Measurements from ENCODE around the gene CRB3.

The CRB3 gene

GRCh38 chr19:6458695-6459261, 5.3 kb upstream of the CRB3 start:
- no peaks in the 10 kb centered on the region; the same call in 1 of the 2 replicates for H3K4me1 ChIP-seq (ENCODE audit: insufficient read depth, low read length)
- peaks cover 16% of the 10 kb centered on the region for H3K27me3 ChIP-seq (ENCODE audit: insufficient read depth, low read length)
- H3K9ac ChIP-seq (ENCODE audit: low read depth, low read length): peak overlapping the region; percentile 27; the same call in 1 of the 2 replicates
- peaks cover 16% of the 10 kb centered on the region for H3K36me3 ChIP-seq (ENCODE audit: insufficient read depth, low read depth, low read length)
- no peak overlapping the region for H3K27ac ChIP-seq (ENCODE audit: low read length)
- H3K9me3 ChIP-seq (ENCODE audit: insufficient read depth, low read depth, low read length): peaks cover 5% of the 10 kb centered on the region
- H3K4me3 ChIP-seq (ENCODE audit: low read length): peak overlapping the region; percentile 91

GRCh38 chr19:6459262-6460098, 4.6 kb upstream of the CRB3 start, which contains the start of gene SLC25A23:
TSS of gene SLC25A23 (minus strand) at chr19:6459792. CDS start at chr19:6459628, 164 bp downstream.
- no peak within 1 kb of the TSS for H3K27ac ChIP-seq (ENCODE audit: low read length)
- H3K4me3 ChIP-seq (ENCODE audit: low read length): peak within 1 kb of the TSS; percentile 91
- peaks cover 10% of the 10 kb centered on the region; the same call in 1 of the 2 replicates for H3K36me3 ChIP-seq (ENCODE audit: insufficient read depth, low read depth, low read length)
- peak within 1 kb of the TSS; percentile 66; the same call in 1 of the 2 replicates for H3K9ac ChIP-seq (ENCODE audit: low read depth, low read length)
- H3K9me3 ChIP-seq (ENCODE audit: insufficient read depth, low read depth, low read length): no peaks in the 10 kb centered on the region
- peaks cover 21% of the 10 kb centered on the region for H3K27me3 ChIP-seq (ENCODE audit: insufficient read depth, low read length)
- H3K4me1 ChIP-seq (ENCODE audit: insufficient read depth, low read length): no peaks in the 10 kb centered on the region; the same call in 1 of the 2 replicates

- no peak overlapping the region for H3K27ac ChIP-seq (ENCODE audit: low read length)
- peaks cover 8% of the 10 kb centered on the region; the same call in 1 of the 2 replicates for H3K36me3 ChIP-seq (ENCODE audit: insufficient read depth, low read depth, low read length)
- H3K4me1 ChIP-seq (ENCODE audit: insufficient read depth, low read length): peaks cover 5% of the 10 kb centered on the region; the same call in 1 of the 2 replicates
- peak overlapping the region; percentile 91 for H3K4me3 ChIP-seq (ENCODE audit: low read length)
- no peaks in the 10 kb centered on the region for H3K9me3 ChIP-seq (ENCODE audit: insufficient read depth, low read depth, low read length)
- peak overlapping the region; percentile 66; the same call in 1 of the 2 replicates for H3K9ac ChIP-seq (ENCODE audit: low read depth, low read length)
- peaks cover 29% of the 10 kb centered on the region for H3K27me3 ChIP-seq (ENCODE audit: insufficient read depth, low read length)
Observed at GRCh38 chr19:6460099-6460884, 3.8 kb upstream of the CRB3 start.

- peaks cover 6% of the 10 kb centered on the region; the same call in 1 of the 2 replicates for H3K4me1 ChIP-seq (ENCODE audit: insufficient read depth, low read length)
- no peaks in the 10 kb centered on the region for H3K9me3 ChIP-seq (ENCODE audit: insufficient read depth, low read depth, low read length)
- H3K9ac ChIP-seq (ENCODE audit: low read depth, low read length): peak overlapping the region; percentile 74; the same call in 1 of the 2 replicates
- H3K36me3 ChIP-seq (ENCODE audit: insufficient read depth, low read depth, low read length): no peaks in the 10 kb centered on the region
- H3K4me3 ChIP-seq (ENCODE audit: low read length): peak overlapping the region; percentile 79
- H3K27ac ChIP-seq (ENCODE audit: low read length): no peak overlapping the region
- H3K27me3 ChIP-seq (ENCODE audit: insufficient read depth, low read length): peaks cover 33% of the 10 kb centered on the region
Observed at GRCh38 chr19:6465006-6465405, 935 bp downstream of the CRB3 start.

GRCh38 chr19:6465663-6466062, 1.6 kb downstream of the CRB3 start:
- no peak overlapping the region for H3K9ac ChIP-seq (ENCODE audit: low read depth, low read length)
- no peak overlapping the region for H3K27ac ChIP-seq (ENCODE audit: low read length)
- H3K9me3 ChIP-seq (ENCODE audit: insufficient read depth, low read depth, low read length): no peaks in the 10 kb centered on the region
- no peak overlapping the region for H3K4me3 ChIP-seq (ENCODE audit: low read length)
- H3K4me1 ChIP-seq (ENCODE audit: insufficient read depth, low read length): peaks cover 6% of the 10 kb centered on the region; the same call in 1 of the 2 replicates
- no peaks in the 10 kb centered on the region for H3K36me3 ChIP-seq (ENCODE audit: insufficient read depth, low read depth, low read length)
- peaks cover 33% of the 10 kb centered on the region for H3K27me3 ChIP-seq (ENCODE audit: insufficient read depth, low read length)

GRCh38 chr19:6466526-6467248, 2.6 kb downstream of the CRB3 start:
- Histone ChIP-seq H3K4me3 (ENCODE audit: low read length) (no peak overlapping the region), H3K36me3 (ENCODE audit: insufficient read depth, low read depth, low read length) (no peaks in the 10 kb centered on the region), H3K9ac (ENCODE audit: low read depth, low read length) (no peak overlapping the region), H3K27ac (ENCODE audit: low read length) (no peak overlapping the region), H3K4me1 (ENCODE audit: insufficient read depth, low read length) (peaks cover 6% of the 10 kb centered on the region; the same call in 1 of the 2 replicates), H3K27me3 (ENCODE audit: insufficient read depth, low read length) (peaks cover 33% of the 10 kb centered on the region), H3K9me3 (ENCODE audit: insufficient read depth, low read depth, low read length) (no peaks in the 10 kb centered on the region)

- H3K27me3 ChIP-seq (ENCODE audit: insufficient read depth, low read length): peaks cover 28% of the 10 kb centered on the region
- H3K9me3 ChIP-seq (ENCODE audit: insufficient read depth, low read depth, low read length): no peaks in the 10 kb centered on the region
- H3K36me3 ChIP-seq (ENCODE audit: insufficient read depth, low read depth, low read length): no peaks in the 10 kb centered on the region
- H3K9ac ChIP-seq (ENCODE audit: low read depth, low read length): no peak overlapping the region
- no peak overlapping the region for H3K27ac ChIP-seq (ENCODE audit: low read length)
- H3K4me1 ChIP-seq (ENCODE audit: insufficient read depth, low read length): peaks cover 6% of the 10 kb centered on the region; the same call in 1 of the 2 replicates
- H3K4me3 ChIP-seq (ENCODE audit: low read length): no peak overlapping the region
Observed at GRCh38 chr19:6467384-6467783, 3.3 kb downstream of the CRB3 start.

GRCh38 chr19:6470173-6470572, 6.1 kb downstream of the CRB3 start:
- H3K27me3 ChIP-seq (ENCODE audit: insufficient read depth, low read length): peaks cover 19% of the 10 kb centered on the region
- no peaks in the 10 kb centered on the region for H3K9me3 ChIP-seq (ENCODE audit: insufficient read depth, low read depth, low read length)
- H3K4me3 ChIP-seq (ENCODE audit: low read length): no peak overlapping the region
- no peak overlapping the region for H3K9ac ChIP-seq (ENCODE audit: low read depth, low read length)
- H3K36me3 ChIP-seq (ENCODE audit: insufficient read depth, low read depth, low read length): no peaks in the 10 kb centered on the region
- no peak overlapping the region for H3K27ac ChIP-seq (ENCODE audit: low read length)
- H3K4me1 ChIP-seq (ENCODE audit: insufficient read depth, low read length): peaks cover 2% of the 10 kb centered on the region; the same call in 1 of the 2 replicates

GRCh38 chr19:6471076-6471475, 7.0 kb downstream of the CRB3 start:
- no peaks in the 10 kb centered on the region; the same call in 1 of the 2 replicates for H3K4me1 ChIP-seq (ENCODE audit: insufficient read depth, low read length)
- no peak overlapping the region for H3K27ac ChIP-seq (ENCODE audit: low read length)
- H3K27me3 ChIP-seq (ENCODE audit: insufficient read depth, low read length): peaks cover 22% of the 10 kb centered on the region
- no peaks in the 10 kb centered on the region for H3K9me3 ChIP-seq (ENCODE audit: insufficient read depth, low read depth, low read length)
- H3K36me3 ChIP-seq (ENCODE audit: insufficient read depth, low read depth, low read length): no peaks in the 10 kb centered on the region
- no peak overlapping the region for H3K4me3 ChIP-seq (ENCODE audit: low read length)
- no peak overlapping the region for H3K9ac ChIP-seq (ENCODE audit: low read depth, low read length)

- H3K27ac ChIP-seq (ENCODE audit: low read length): no peak overlapping the region
- no peaks in the 10 kb centered on the region for H3K9me3 ChIP-seq (ENCODE audit: insufficient read depth, low read depth, low read length)
- H3K9ac ChIP-seq (ENCODE audit: low read depth, low read length): no peak overlapping the region
- H3K36me3 ChIP-seq (ENCODE audit: insufficient read depth, low read depth, low read length): no peaks in the 10 kb centered on the region
- H3K4me1 ChIP-seq (ENCODE audit: insufficient read depth, low read length): no peaks in the 10 kb centered on the region; the same call in 1 of the 2 replicates
- H3K4me3 ChIP-seq (ENCODE audit: low read length): no peak overlapping the region
- H3K27me3 ChIP-seq (ENCODE audit: insufficient read depth, low read length): peaks cover 29% of the 10 kb centered on the region
Observed at GRCh38 chr19:6472713-6473112, 8.6 kb downstream of the CRB3 start.

GRCh38 chr19:6473647-6474046, 9.6 kb downstream of the CRB3 start:
- no peaks in the 10 kb centered on the region for H3K9me3 ChIP-seq (ENCODE audit: insufficient read depth, low read depth, low read length)
- no peaks in the 10 kb centered on the region for H3K36me3 ChIP-seq (ENCODE audit: insufficient read depth, low read depth, low read length)
- no peak overlapping the region for H3K9ac ChIP-seq (ENCODE audit: low read depth, low read length)
- H3K4me3 ChIP-seq (ENCODE audit: low read length): no peak overlapping the region
- no peak overlapping the region for H3K27ac ChIP-seq (ENCODE audit: low read length)
- no peaks in the 10 kb centered on the region; the same call in 1 of the 2 replicates for H3K4me1 ChIP-seq (ENCODE audit: insufficient read depth, low read length)
- H3K27me3 ChIP-seq (ENCODE audit: insufficient read depth, low read length): peaks cover 29% of the 10 kb centered on the region

Data from iPS-20b (cell line).